NCI-H187 treated with DMSO at 0.1 percent for 48 hours (cell line): Measurements from ENCODE around the gene MAP1LC3B.

ENCODE experiments used
- DNase-seq: peaks from one replicate; lab custom pipeline; 2025; lab: John Stamatoyannopoulos, UW

MAP1LC3B gene

GRCh38 chr16:87391950-87392820 lies at the start of gene MAP1LC3B:
MAP1LC3B (plus strand) TSS chr16:87392336; CDS start chr16:87392428, 92 bp downstream.
- DNase-seq: peak; percentile 47

DNA sequence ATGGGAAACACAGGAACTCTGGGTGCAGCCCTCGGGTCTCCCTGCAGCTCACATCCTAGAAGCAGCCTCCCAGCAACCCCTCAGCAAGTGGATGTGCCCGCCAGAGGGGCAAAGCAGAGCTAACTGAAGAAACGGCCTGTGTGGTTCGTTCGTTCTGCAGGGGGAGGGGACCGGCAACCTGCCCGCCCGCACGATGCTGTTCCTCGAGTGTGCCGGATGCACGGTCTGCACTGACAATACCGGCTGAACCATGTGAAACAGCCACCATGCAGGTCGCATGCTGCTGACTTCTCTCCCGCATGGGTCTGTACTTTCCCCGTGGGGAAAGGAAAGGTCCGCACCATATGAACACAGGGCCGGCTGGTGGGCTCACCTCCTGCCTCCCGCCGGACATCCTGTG lies 49.6 kb upstream of the MAP1LC3B start:
- no peak for DNase-seq

- DNase-seq: no peak
Measured at GRCh38 chr16:87342978-87343752, 49.0 kb upstream of the MAP1LC3B start.

DNA sequence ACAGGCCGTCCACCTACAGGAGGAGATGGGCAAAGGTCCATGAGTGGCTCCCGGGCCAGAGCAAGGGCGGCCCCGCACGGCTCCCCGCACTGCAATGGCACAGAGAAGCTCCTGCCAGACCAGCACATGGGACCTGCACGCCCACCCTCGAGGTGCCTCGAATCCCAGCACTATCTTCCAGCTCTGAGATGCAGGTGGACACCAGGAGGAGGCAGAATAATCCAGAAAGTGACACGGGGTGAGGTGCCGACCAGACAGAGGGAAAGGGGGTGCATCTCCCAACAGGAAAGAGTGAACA lies 48.4 kb upstream of the MAP1LC3B start:
- no peak for DNase-seq

- no peak for DNase-seq
Measured at GRCh38 chr16:87344165-87344930, 47.8 kb upstream of the MAP1LC3B start.

DNA sequence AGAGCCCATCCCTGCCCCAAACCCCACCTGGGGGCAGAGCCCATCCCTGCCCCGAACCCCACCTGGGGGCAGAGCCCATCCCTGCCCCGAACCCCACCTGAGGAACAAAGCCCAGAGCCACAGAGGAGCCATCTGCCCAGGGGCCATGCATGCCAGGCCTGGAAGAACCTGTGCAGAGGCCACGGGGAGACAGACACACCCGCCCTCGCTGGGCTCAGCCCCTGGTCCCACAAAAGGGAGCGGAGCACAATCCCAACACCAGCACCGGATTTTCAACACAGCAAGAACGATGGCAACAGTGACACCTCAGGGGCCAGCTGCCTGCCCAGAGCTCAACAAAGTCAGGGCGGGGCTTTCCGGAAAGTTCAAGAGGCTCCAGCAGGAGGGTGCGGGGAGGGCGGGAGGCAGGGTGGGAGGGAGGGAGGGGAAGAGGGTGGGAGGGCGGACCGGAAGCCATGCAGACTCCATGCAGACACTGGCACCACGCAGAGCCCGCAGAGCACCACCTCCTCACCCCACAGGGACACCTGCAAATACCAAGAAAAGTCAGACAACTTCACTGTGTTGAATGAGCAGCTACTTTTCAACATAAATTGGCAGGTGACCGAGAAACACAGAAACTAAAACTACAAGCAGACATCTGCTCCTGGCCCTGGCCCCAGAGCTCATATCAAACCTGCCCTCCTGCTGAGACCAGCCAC lies 47.1 kb upstream of the MAP1LC3B start:
- no peak for DNase-seq

DNA sequence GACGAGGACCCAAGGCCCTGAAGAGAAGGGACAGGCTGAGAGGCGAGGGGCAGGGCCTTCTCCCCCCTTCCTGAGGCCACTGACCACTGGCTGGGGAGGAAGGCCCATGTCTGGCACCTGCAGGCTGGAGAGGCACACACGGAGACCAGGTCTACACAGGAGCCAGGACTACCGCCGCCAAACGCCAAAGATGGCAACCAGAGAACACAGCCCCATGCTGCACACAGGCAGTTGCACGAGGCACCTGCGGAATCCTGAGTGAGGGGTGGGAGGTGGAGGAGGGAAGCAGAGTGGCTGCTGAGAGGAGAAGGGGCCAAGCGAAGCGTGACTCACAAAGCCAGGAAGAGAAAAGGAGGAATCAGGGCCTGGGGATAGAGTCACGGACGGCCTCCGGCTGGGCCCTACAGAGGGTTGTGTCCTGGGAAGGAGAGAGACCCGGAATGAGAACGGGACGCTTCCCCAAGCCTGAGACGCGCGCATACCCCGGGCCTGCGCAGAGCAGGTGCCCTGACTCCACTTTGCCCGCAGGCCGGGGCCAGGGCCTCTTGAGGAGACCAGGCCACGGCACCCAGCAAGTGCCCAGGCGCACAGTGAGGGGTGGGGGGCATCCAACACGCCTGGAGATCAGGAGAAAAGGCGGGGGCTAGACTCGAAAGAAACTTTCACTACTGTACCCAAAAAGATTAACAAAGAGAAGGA lies 46.3 kb upstream of the MAP1LC3B start:
- no peak for DNase-seq

DNA sequence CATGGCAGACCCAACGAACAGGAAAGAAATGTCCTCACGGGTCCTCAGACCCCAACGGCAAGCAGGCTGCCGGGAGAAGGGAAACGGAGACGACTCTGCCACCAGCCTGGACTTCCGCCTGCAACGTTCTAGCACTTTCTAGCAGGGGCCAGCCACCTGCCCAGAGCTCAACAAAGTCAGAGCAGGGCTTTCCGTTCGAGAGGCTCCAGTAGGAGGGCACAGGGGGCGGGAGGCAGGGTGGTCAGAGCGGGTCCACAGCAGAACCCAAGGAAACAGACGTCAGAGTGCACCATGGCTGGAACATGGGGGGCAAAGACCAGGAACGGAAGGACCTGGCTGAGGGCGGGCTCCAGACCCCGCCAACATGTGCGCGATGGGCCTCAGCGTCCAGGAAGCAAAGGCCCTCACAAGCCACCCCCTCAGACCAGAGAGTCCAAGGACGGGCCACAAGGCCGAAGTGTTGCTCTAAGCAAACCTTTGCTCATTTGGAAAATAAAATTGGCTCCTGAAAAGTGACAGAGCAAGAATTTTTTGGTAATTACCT lies 45.5 kb upstream of the MAP1LC3B start:
- DNase-seq: no peak

DNA sequence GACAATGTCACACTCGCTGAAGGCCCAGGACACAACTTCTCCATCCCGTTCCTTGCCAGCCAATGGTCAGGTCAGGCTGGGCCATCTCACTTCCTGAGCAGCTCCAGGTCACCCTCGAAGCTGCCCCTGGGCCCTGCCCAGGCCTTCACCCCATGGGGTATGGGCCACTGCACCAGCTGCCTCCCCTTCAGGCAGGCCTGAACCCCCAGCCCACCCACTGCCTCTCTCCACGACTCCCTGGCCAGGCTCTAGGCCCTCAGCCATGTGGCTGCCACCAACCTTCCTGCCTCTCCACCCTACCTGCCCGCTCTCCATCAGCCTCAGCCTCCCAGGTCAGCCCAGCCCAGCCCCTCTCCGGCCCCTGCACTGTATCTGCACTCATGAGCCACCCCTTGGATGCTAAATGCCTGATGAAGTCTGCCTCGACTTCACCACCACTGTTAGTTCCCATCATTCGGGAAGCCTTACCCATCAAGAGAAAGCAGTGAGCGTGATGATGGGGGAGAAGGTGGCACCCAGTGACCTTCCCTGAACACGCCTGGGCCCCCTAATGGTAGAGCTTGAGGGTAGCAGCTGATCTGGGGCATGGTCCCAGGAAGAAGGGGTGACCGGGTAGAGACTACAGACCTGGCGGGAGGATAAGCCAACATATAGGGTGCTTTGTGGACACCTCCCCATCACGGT lies 44.1 kb upstream of the MAP1LC3B start:
- no peak for DNase-seq

DNA sequence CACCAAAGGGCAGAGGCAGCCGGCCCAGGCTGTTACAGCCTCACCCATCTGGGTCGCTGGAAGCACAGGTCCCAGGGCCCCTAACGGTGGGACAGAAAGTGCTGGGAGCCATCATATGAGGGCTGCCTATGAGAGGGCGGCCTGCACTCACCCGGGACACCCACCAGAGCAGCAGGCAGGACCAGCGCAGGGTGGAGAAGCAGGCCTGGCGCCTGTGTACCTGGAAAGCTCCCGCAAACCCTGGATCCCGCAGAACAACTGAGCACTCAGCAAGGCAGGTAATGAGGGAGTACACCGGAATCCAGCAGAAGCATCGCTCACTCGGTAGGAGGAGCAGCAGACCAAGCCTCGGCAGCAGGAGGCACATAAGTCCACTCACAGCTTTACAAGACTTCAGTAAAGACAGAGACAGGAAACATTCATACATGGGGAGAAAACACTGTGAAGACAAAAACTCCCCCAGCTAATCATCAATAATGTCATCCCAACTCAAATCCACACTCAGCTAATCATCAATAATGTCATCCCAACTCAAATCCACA lies 43.4 kb upstream of the MAP1LC3B start:
- DNase-seq: no peak

DNA sequence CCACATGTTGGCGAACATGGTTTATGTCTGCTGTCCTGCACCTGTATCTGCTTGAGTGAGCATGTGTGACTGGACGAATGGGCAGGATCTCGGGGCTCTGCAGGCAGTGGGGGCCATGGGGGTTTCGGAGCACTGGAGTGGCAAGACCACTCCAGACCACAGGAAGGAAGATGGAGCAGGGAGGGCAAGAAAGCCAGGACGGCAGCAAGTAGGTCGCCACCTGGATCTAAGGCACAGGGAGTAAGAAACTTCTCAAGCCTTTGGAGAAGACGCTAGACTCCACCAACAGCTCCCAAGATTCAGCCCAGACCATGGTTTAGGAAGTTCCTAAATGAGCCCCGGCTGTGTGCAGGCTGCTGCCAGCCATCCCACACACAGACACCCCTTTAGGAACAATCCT lies 42.1 kb upstream of the MAP1LC3B start:
- DNase-seq: no peak

- DNase-seq: no peak
Measured at GRCh38 chr16:87350681-87351319, 41.3 kb upstream of the MAP1LC3B start.

GRCh38 chr16:87351320-87351698 lies 40.8 kb upstream of the MAP1LC3B start:
- DNase-seq: no peak

GRCh38 chr16:87352818-87353217 lies 39.3 kb upstream of the MAP1LC3B start:
- DNase-seq: no peak

DNA sequence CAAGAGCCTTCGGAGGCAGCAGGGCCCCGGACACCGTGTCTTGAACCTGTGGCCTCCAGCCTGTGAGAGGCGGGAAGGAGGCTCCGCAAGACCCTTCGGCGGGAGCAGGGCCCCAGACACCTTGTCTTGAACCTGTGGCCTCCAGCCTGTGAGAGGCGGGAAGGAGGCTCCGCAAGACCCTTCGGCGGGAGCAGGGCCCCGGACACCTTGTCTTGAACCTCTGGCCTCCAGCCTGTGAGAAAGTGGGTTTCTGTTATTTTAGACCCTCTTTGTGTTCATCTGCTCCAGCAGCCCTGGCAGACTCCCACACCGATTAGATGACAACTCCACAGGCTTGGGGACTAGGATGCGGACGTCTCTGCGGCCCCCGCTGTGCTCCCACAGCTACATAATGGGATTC lies 38.5 kb upstream of the MAP1LC3B start:
- no peak for DNase-seq

GRCh38 chr16:87356491-87356853 lies 35.7 kb upstream of the MAP1LC3B start:
- no peak for DNase-seq

DNA sequence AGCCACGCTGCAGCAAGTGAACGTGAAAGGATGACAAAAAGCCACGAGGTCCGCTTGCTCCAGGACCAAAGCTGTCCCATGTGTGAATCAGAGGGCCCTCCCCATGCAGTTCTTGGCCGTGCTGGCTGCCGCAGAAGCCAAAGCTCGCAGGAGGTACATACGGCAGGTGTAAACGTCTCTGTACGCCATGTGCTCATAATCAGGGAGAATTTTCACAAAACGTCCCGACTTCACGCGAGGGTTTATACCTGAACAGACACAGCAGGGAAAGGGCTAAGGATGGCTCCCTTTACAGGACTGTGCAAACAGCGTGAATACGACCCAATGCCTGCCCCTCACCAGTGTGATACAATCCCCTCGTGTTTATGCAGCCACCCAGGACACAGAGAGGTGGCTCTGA lies 33.9 kb upstream of the MAP1LC3B start:
- no peak for DNase-seq

- no peak for DNase-seq
Measured at GRCh38 chr16:87358696-87359095, 33.4 kb upstream of the MAP1LC3B start.

DNA sequence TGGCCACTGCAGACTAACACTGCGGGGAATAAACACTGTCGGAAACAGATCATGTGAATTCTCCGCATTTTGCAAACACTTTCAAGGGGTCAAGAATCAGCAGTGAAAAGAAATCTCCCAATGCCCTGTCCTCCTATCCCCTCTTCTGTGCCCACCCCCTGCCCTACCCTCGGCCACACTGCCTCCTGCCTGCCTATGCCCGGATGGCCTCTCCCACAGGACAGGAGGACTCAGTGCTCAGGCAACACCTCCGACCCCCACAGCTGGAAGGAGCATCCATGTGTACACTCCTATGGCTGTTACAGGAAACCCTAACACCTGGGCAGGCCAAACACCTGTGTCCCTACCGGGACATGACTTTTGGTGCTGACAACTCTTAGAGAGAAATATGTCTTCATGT lies 33.0 kb upstream of the MAP1LC3B start:
- no peak for DNase-seq
